Mesodermal cell (in vitro differentiated cells): ENCODE measurements around the gene POFUT2.

Experiments
- H3K27ac ChIP-seq: 2 replicates; pipeline ENCODE4 v1.7.0; 2013; ENCODE audit warnings: mild to moderate bottlenecking, low read depth, low read length, moderate library complexity; ENCODE audit not compliant: severe bottlenecking
- H3K36me3 ChIP-seq: 2 replicates; pipeline ENCODE4 v1.7.1; 2013; ENCODE audit warnings: mild to moderate bottlenecking, low read length, moderate library complexity; ENCODE audit not compliant: control insufficient read depth, insufficient read depth
- H3K4me1 ChIP-seq: one replicate; pipeline ENCODE4 v1.7.1; 2013; ENCODE audit warnings: mild to moderate bottlenecking, low read length; ENCODE audit not compliant: insufficient read depth, control insufficient read depth, poor library complexity, severe bottlenecking
- H3K4me3 ChIP-seq: 2 replicates; pipeline ENCODE4 v1.7.0; 2013; ENCODE audit warnings: low read length, control low read depth, mild to moderate bottlenecking; ENCODE audit not compliant: insufficient read depth, poor library complexity, severe bottlenecking; ENCODE audit errors: extremely low read depth
- H3K9me3 ChIP-seq: 2 replicates; pipeline ENCODE4 v1.7.1; 2013; ENCODE audit warnings: mild to moderate bottlenecking, low read length, moderate library complexity; ENCODE audit not compliant: control insufficient read depth
- WGBS, 2 experiments: methylation state at CpG; one replicate each; pipeline ENCODE4 v1.1.5; 2013; ENCODE audit warnings: missing lambda C conversion rate in 2 of 2; ENCODE audit not compliant: insufficient coverage in 2 of 2; 5-methylcytosine and 5-hydroxymethylcytosine counted together

The POFUT2 gene

GRCh38 chr21:45325206-45326168, 37.8 kb upstream of the POFUT2 start:
- 95 to 96% methylated on average over 19 to 23 of the region's 32 CpGs for WGBS, 2 experiments
- H3K4me1 ChIP-seq: peaks cover 31% of the 10 kb centered on the region
- H3K4me3 ChIP-seq: no peak overlapping the region
- H3K27ac ChIP-seq: no peak overlapping the region
- no peaks in the 10 kb centered on the region for H3K36me3 ChIP-seq
- H3K9me3 ChIP-seq: no peaks in the 10 kb centered on the region

GRCh38 chr21:45324489-45325205, 37.0 kb upstream of the POFUT2 start:
- H3K36me3 ChIP-seq: no peaks in the 10 kb centered on the region
- WGBS, 2 experiments: 88 to 91% methylated on average over 21 to 27 of the region's 27 CpGs
- peaks cover 30% of the 10 kb centered on the region for H3K4me1 ChIP-seq
- no peaks in the 10 kb centered on the region for H3K9me3 ChIP-seq
- no peak overlapping the region for H3K4me3 ChIP-seq
- no peak overlapping the region for H3K27ac ChIP-seq

GRCh38 chr21:45323487-45324311, 36.0 kb upstream of the POFUT2 start:
- Histone ChIP-seq H3K36me3 (no peaks in the 10 kb centered on the region), H3K9me3 (no peaks in the 10 kb centered on the region), H3K4me1 (peaks cover 30% of the 10 kb centered on the region), H3K4me3 (no peak overlapping the region), H3K27ac (no peak overlapping the region)
- 76 to 80% methylated on average over 11 to 12 of the region's 16 CpGs for WGBS, 2 experiments

DNA sequence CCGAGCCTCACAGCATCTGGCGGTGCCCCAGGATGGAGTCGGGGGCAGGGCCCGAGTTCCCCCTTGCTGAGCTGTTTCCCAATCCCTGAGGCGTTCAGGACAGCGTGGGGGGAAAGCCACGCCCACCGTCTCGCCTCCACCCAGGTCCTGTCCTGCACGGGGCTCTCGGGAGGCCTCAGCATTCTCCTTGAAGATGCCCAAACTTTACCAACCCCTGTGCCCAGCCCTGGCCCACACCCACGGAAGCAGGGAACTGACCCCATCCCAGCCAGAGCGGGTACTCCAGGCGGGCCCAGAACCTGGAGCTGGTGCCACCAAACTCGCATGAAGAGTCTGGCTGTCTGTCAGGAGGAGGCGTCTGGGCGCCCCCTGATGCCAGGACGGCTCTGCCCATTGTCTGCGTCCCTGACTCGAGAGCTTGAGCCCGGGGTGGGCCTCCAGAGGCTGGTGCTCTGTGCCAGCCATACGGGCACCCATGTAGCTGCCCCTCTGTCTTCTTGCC, 35.3 kb upstream of the POFUT2 start:
- 76 to 80% methylated on average over 21 to 22 of the region's 22 CpGs for WGBS, 2 experiments
- Histone ChIP-seq H3K9me3 (no peaks in the 10 kb centered on the region), H3K4me1 (peaks cover 35% of the 10 kb centered on the region), H3K4me3 (no peak overlapping the region), H3K27ac (no peak overlapping the region), H3K36me3 (no peaks in the 10 kb centered on the region)

- Histone ChIP-seq H3K4me1 (peaks cover 41% of the 10 kb centered on the region), H3K4me3 (no peak overlapping the region), H3K9me3 (no peaks in the 10 kb centered on the region), H3K27ac (no peak overlapping the region), H3K36me3 (no peaks in the 10 kb centered on the region)
- 87 to 89% methylated on average over 14 of the region's 24 CpGs for whole genome bisulfite sequencing, 2 experiments
Measured at GRCh38 chr21:45322231-45322959, 34.7 kb upstream of the POFUT2 start.

DNA sequence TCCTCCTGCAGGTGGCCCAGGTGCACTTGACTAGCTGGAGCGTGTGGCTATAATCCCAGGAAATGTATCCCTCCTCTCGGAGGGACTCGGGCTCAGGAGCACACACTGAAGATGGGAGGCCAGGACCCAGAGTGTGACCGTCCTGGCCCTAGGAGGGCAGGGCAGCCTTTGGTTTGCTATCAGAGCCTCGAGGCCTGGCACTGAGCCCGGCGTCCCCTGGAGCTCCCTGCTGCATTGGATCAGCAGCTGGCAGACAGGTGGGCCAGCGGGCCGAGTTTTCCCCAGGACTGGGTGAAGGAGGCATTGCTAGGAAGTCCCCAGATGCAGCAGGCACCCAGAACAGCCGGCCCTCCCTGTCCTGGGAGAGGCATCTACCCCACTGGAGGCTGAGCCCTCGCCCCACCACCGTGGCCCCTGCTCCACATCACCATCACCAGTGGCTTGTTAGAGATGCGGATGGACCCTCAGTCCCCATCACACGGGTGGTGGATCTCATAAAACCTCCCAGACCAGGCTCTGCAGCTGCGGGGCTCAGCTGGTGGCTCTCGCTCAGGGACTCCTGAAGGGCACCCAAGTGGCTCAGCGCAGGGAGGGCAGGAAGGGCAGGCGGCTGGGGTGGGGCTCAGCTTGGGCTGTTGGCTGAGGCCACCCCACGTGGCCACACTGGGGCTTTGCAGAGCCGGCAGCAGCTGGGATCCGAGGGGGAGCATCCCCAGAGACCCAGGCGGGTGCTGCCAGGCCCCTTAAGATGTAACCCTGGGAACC, 32.7 kb upstream of the POFUT2 start:
- no peaks in the 10 kb centered on the region for H3K9me3 ChIP-seq
- 89 to 94% methylated on average over 18 to 19 of the region's 22 CpGs for WGBS, 2 experiments
- H3K36me3 ChIP-seq: no peaks in the 10 kb centered on the region
- no peak overlapping the region for H3K4me3 ChIP-seq
- H3K4me1 ChIP-seq: peaks cover 48% of the 10 kb centered on the region
- peak overlapping the region; percentile 90 for H3K27ac ChIP-seq

- Histone ChIP-seq H3K9me3 (no peaks in the 10 kb centered on the region), H3K27ac (peak overlapping the region; percentile 90), H3K36me3 (no peaks in the 10 kb centered on the region), H3K4me1 (peaks cover 48% of the 10 kb centered on the region), H3K4me3 (no peak overlapping the region)
- WGBS, 2 experiments: 87 to 94% methylated on average over 18 to 19 of the region's 23 CpGs
Measured at GRCh38 chr21:45319461-45320211, 31.9 kb upstream of the POFUT2 start.

- Histone ChIP-seq H3K4me1 (peaks cover 47% of the 10 kb centered on the region), H3K4me3 (no peak overlapping the region), H3K9me3 (no peaks in the 10 kb centered on the region), H3K36me3 (no peaks in the 10 kb centered on the region), H3K27ac (peak overlapping the region; percentile 90)
- WGBS, 2 experiments: 82 to 94% methylated on average over 21 to 23 of the region's 24 CpGs
Measured at GRCh38 chr21:45318556-45319404, 31.1 kb upstream of the POFUT2 start.
